Tibial nerve (tissue), 4 donors: ENCODE measurements around the gene KCNA2. TPM values are rescaled to one million over a fixed set of nuclear protein-coding genes. Genes with fewer than 3 reads are reported as not detected.

Experiments
- DNase-seq, 2 donors: peaks; one replicate each; pipeline ENCODE4 v3.0.0-alpha.2; 2019; ENCODE audit warnings: low spot score in 2 of 2
- H3K27ac ChIP-seq, 4 donors: fragments of 200-600 bp; sonication (generic) in 3 of 4; one replicate each; pipeline ENCODE4 v1.5.1; 2017 to 2019; ENCODE audit warnings: mild to moderate bottlenecking in 1 of 4
- H3K27me3 ChIP-seq, 2 donors: fragments of 200-600 bp; sonication (generic) in 1 of 2; one replicate each; pipeline versions ENCODE4 v1.5.1 to v1.6.0; 2017 to 2019
- H3K36me3 ChIP-seq, 3 donors: fragments of 200-600 bp; sonication (generic); one replicate each; pipeline ENCODE4 v1.5.1; 2018 to 2019
- H3K4me1 ChIP-seq, 4 donors: fragments of 200-600 bp; sonication (generic) in 3 of 4; one replicate each; pipeline ENCODE4 v1.5.1; 2017 to 2019
- H3K4me3 ChIP-seq, 4 donors: fragments of 200-600 bp; sonication (generic) in 3 of 4; one replicate each; pipeline ENCODE4 v1.5.1; 2017 to 2019; ENCODE audit warnings: mild to moderate bottlenecking in 1 of 4, moderate library complexity in 1 of 4
- H3K9me3 ChIP-seq, 4 donors: fragments of 200-600 bp; sonication (generic) in 3 of 4; one replicate each; pipeline ENCODE4 v1.5.1; 2017 to 2019
- CTCF ChIP-seq, 5 experiments: fragments of 200-600 bp in 3 of 5; fragments of 450-650 bp in 2 of 5; sonication (generic) in 3 of 5; IDR thresholded peaks; one replicate each; pipeline ENCODE4 v1.5.1; 2016 to 2019; ENCODE audit warnings: antibody characterized with exemption in 5 of 5, mild to moderate bottlenecking in 3 of 5, moderate library complexity in 2 of 5
- EP300 ChIP-seq, 2 donors: sonication (generic); formaldehyde crosslinking; IDR thresholded peaks; one replicate each; pipeline ENCODE4 v1.6.1; 2017; ENCODE audit warnings: antibody characterized with exemption in 2 of 2, mild to moderate bottlenecking in 1 of 2
- POLR2A ChIP-seq, 2 donors: fragments of 450-650 bp; IDR thresholded peaks; one replicate each; pipeline ENCODE4 v1.6.1; 2017; ENCODE audit warnings: antibody characterized with exemption in 2 of 2, mild to moderate bottlenecking in 2 of 2, moderate library complexity in 2 of 2
- WGBS, 2 donors: methylation state at CpG; one replicate each; pipeline ENCODE4 v1.1.5; 2018; 5-methylcytosine and 5-hydroxymethylcytosine counted together
- total RNA-seq, 4 donors: library from RNA; depleted of rRNA; stranded (reverse); fragments of >200 nt; gene quantifications; one replicate each; pipeline ENCODE4 v1.1.0, GENCODE V29; 2016

Gene KCNA2
- total RNA-seq, 4 donors from 2014 or later = 10.2 to 22.0 (median 16.5) TPM

GRCh38 chr1:110548381-110548780 lies 57.8 kb downstream of the KCNA2 start:
- no peak overlapping the region for H3K27ac ChIP-seq
- H3K27me3 ChIP-seq = no peaks in the 10 kb centered on the region
- no peak for DNase-seq
- no peaks in the 10 kb centered on the region for H3K36me3 ChIP-seq
- H3K9me3 ChIP-seq = no peaks in the 10 kb centered on the region
- H3K4me3 ChIP-seq = no peak overlapping the region
- TF ChIP-seq EP300 (IDR thresholded peaks at IDR 0.05) = no peak
- peak; percentile 15 to 23 (median 21) for TF ChIP-seq CTCF (IDR thresholded peaks at IDR 0.05)
- no peak for TF ChIP-seq POLR2A (IDR thresholded peaks at IDR 0.05)
- no peaks in the 10 kb centered on the region for H3K4me1 ChIP-seq
- WGBS, 2 donors = 56 to 58% methylated on average over 4 of the region's 4 CpGs

- Histone ChIP-seq H3K36me3 (no peaks in the 10 kb centered on the region), H3K27ac (no peak overlapping the region), H3K4me1 (no peaks in the 10 kb centered on the region), H3K4me3 (no peak overlapping the region), H3K9me3 (no peaks in the 10 kb centered on the region), H3K27me3 (peaks cover 0 to 2% of the 10 kb centered on the region in 2 donors)
- 50 to 73% methylated on average over 2 of the region's 2 CpGs for WGBS, 2 donors
- DNase-seq = no peak
- TF ChIP-seq EP300 (IDR thresholded peaks at IDR 0.05) (no peak), CTCF (IDR thresholded peaks at IDR 0.05) (no peak), POLR2A (IDR thresholded peaks at IDR 0.05) (no peak)
These were observed 59.1 kb downstream of the KCNA2 start for GRCh38 chr1:110547017-110547416.

GRCh38 chr1:110545492-110545891 lies 60.7 kb downstream of the KCNA2 start:
- WGBS, 2 donors = 62 to 67% methylated on average over 2 of the region's 2 CpGs
- no peak overlapping the region for H3K27ac ChIP-seq
- peaks cover 0 to 2% of the 10 kb centered on the region in 2 donors for H3K27me3 ChIP-seq
- no peaks in the 10 kb centered on the region for H3K36me3 ChIP-seq
- H3K9me3 ChIP-seq = no peaks in the 10 kb centered on the region
- TF ChIP-seq POLR2A (IDR thresholded peaks at IDR 0.05) (no peak), CTCF (IDR thresholded peaks at IDR 0.05) (no peak), EP300 (IDR thresholded peaks at IDR 0.05) (no peak)
- H3K4me1 ChIP-seq = no peaks in the 10 kb centered on the region
- DNase-seq = no peak
- H3K4me3 ChIP-seq = no peak overlapping the region

- H3K4me1 ChIP-seq = no peaks in the 10 kb centered on the region
- DNase-seq = no peak
- H3K27me3 ChIP-seq = peaks cover 0 to 2% of the 10 kb centered on the region in 2 donors
- no peaks in the 10 kb centered on the region for H3K9me3 ChIP-seq
- 44 to 49% methylated on average over 3 of the region's 3 CpGs for WGBS, 2 donors
- H3K36me3 ChIP-seq = no peaks in the 10 kb centered on the region
- TF ChIP-seq POLR2A (IDR thresholded peaks at IDR 0.05) = no peak
- no peak for TF ChIP-seq EP300 (IDR thresholded peaks at IDR 0.05)
- H3K4me3 ChIP-seq = no peak overlapping the region
- H3K27ac ChIP-seq = no peak overlapping the region
These were observed 61.4 kb downstream of the KCNA2 start for GRCh38 chr1:110544753-110545152.

Other genes starting within 250 kb of the KCNA2 start
- gene SLC16A4, start 215.3 kb downstream of the KCNA2 start, total RNA-seq = 10 to 100 TPM in 3 of 4 donors, 1 to 10 TPM in 1; 8.0 to 16.6 (median 15.1) TPM
- gene LAMTOR5, start 198.7 kb downstream of the KCNA2 start, total RNA-seq = 10 to 100 TPM; 62.6 to 74.7 (median 67.7) TPM
- 1 to 10 TPM in 3 of 4 donors, not detected in 1; 1.2 to 6.9 (median 4.6) TPM for gene PROK1, start 155.2 kb downstream of the KCNA2 start, total RNA-seq
- not detected for gene KCNA10, start 87.2 kb downstream of the KCNA2 start, total RNA-seq
- 1 to 10 TPM in 2 of 4 donors, under 1 TPM in 2; 0.30 to 3.9 (median 1.2) TPM for gene KCNA3, start 68.6 kb upstream of the KCNA2 start, total RNA-seq